MM.1S (cell line): ENCODE results near the gene CNOT2.

Experiments
- DNase-seq: peaks from one replicate; pipeline ENCODE4 v3.0.0-alpha.2; 2015
- H2AFZ ChIP-seq: fragments of 300-600 bp; sonication (generic); 2 replicates; pipeline ENCODE4 v1.6.0; 2016; ENCODE audit warnings: antibody characterized with exemption, low read length
- H3F3A ChIP-seq: fragments of 300-600 bp; sonication (generic); 2 replicates; pipeline ENCODE4 v1.6.1; 2016; ENCODE audit warnings: mild to moderate bottlenecking, antibody characterized with exemption, low read length, moderate library complexity, mixed read lengths; ENCODE audit not compliant: insufficient read depth
- H3K27ac ChIP-seq: fragments of 300-600 bp; sonication (generic); 2 replicates; pipeline ENCODE4 v1.5.1; 2016; ENCODE audit warnings: mild to moderate bottlenecking, low read length
- H3K27me3 ChIP-seq: fragments of 300-600 bp; sonication (generic); replicated peaks from 2 replicates; pipeline ENCODE4 v1.6.0; 2016; ENCODE audit warnings: low read length; ENCODE audit not compliant: insufficient read depth
- H3K36me3 ChIP-seq: fragments of 300-600 bp; sonication (generic); replicated peaks from 2 replicates; pipeline ENCODE4 v1.6.1; 2016; ENCODE audit warnings: mild to moderate bottlenecking, low read length, mixed read lengths; ENCODE audit not compliant: insufficient read depth
- H3K4me1 ChIP-seq: fragments of 300-600 bp; sonication (generic); 2 replicates; pipeline ENCODE4 v1.6.1; 2016; ENCODE audit warnings: low read length, mixed read lengths
- H3K4me2 ChIP-seq: fragments of 300-600 bp; sonication (generic); 2 replicates; pipeline ENCODE4 v1.6.0; 2016; ENCODE audit warnings: low read depth, low read length
- H3K4me3 ChIP-seq: fragments of 300-600 bp; sonication (generic); 2 replicates; pipeline ENCODE4 v1.5.1; 2016; ENCODE audit warnings: low read length, mixed read lengths
- H3K79me2 ChIP-seq: fragments of 300-600 bp; sonication (generic); 2 replicates; pipeline ENCODE4 v1.6.1; 2016; ENCODE audit warnings: mixed run types, low read length, mixed read lengths
- H3K9ac ChIP-seq: fragments of 300-600 bp; sonication (generic); 2 replicates; pipeline ENCODE4 v1.6.1; 2016; ENCODE audit warnings: low read length, mixed read lengths
- H3K9me2 ChIP-seq: fragments of 300-600 bp; sonication (generic); replicated peaks from 2 replicates; pipeline ENCODE4 v1.6.1; 2016; ENCODE audit warnings: mild to moderate bottlenecking, low read length, mixed read lengths; ENCODE audit not compliant: insufficient read depth
- H3K9me3 ChIP-seq: fragments of 300-600 bp; sonication (generic); replicated peaks from 2 replicates; pipeline ENCODE4 v1.6.1; 2016; ENCODE audit warnings: mild to moderate bottlenecking, low read length, mixed read lengths; ENCODE audit not compliant: insufficient read depth
- H4K20me1 ChIP-seq: fragments of 300-600 bp; sonication (generic); 2 replicates; pipeline ENCODE4 v1.6.1; 2016; ENCODE audit warnings: mild to moderate bottlenecking, low read length, moderate library complexity, mixed read lengths; ENCODE audit not compliant: insufficient read depth
- EZH2 ChIP-seq: fragments of 300-600 bp; sonication (generic); optimal IDR thresholded peaks from 2 replicates; pipeline ENCODE3; 2017; ENCODE audit warnings: low read depth, mild to moderate bottlenecking, antibody characterized with exemption, low read length, mixed read lengths
- EZH2phosphoT487 ChIP-seq: fragments of 300-600 bp; sonication (generic); IDR thresholded peaks from 2 replicates; pipeline ENCODE4 v1.6.1; 2018; ENCODE audit warnings: antibody characterized with exemption, low read length
- TF ChIP-seq, protein P1 (sequence below): fragments of 300-600 bp; sonication (generic); IDR thresholded peaks from 2 replicates; pipeline ENCODE4 v1.5.1; 2016; ENCODE audit warnings: antibody characterized with exemption, low read length, mixed read lengths

CNOT2 gene

DNA sequence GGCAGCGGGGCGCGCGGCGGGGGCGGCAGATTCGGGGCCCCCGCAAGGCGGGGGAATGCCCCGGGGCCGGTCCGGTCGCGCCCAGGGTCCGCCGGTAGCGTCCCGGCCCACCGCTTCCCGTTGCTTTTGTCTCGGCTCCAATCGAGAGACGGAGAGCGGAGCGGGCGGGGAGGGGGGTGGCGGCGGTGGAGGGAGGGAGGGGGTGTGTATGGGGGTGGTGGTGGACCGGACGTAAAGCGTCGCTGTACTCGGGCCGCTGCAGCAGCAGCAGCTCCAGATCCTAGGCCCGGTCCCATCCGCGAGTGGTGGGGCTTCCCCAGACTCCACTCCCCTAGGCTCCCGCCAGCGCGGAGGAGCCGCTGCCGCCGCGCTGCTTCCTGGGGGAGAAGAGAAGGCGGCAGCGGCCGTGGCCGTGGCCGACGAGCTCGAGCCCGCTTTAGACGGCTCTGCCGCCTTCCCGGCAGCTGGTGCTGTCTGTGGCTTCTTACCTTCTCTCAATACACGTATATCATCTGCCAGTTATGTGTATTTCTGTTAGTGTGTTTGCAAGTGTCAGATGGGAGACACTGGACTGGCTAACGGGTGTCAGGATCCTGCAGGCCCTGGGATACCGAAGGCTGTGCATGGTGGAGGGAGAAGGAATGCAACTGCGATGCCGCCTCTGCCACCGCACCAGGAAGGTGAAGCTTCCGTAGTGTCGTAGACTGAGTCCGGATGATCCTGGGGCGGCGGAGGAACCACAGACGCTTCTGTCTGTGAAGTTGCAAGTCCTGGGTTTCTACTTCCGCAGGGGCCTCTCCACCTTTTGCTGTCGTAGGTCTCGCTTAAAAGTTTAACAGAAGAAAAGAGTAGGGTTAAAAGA, 508 bp downstream of the CNOT2 start:
- Histone ChIP-seq H3K4me3 (peak overlapping the region; percentile 98), H3F3A (peaks cover 15% of the 10 kb centered on the region), H3K79me2 (peaks cover 89% of the 10 kb centered on the region), H3K9me3 (no peaks in the 10 kb centered on the region), H3K9ac (peak overlapping the region; percentile 95), H3K36me3 (peaks cover 7% of the 10 kb centered on the region), H3K4me2 (peak overlapping the region; percentile 83), H3K4me1 (peaks cover 37% of the 10 kb centered on the region), H4K20me1 (peaks cover 14% of the 10 kb centered on the region), H3K27me3 (no peaks in the 10 kb centered on the region), H3K9me2 (no peaks in the 10 kb centered on the region), H2AFZ (peak overlapping the region; percentile 96), H3K27ac (peak overlapping the region; percentile 95)
- peak; percentile 64 for DNase-seq
- TF ChIP-seq, protein P1, sequence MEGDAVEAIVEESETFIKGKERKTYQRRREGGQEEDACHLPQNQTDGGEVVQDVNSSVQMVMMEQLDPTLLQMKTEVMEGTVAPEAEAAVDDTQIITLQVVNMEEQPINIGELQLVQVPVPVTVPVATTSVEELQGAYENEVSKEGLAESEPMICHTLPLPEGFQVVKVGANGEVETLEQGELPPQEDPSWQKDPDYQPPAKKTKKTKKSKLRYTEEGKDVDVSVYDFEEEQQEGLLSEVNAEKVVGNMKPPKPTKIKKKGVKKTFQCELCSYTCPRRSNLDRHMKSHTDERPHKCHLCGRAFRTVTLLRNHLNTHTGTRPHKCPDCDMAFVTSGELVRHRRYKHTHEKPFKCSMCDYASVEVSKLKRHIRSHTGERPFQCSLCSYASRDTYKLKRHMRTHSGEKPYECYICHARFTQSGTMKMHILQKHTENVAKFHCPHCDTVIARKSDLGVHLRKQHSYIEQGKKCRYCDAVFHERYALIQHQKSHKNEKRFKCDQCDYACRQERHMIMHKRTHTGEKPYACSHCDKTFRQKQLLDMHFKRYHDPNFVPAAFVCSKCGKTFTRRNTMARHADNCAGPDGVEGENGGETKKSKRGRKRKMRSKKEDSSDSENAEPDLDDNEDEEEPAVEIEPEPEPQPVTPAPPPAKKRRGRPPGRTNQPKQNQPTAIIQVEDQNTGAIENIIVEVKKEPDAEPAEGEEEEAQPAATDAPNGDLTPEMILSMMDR, result no peak
- TF ChIP-seq EZH2, result no peak
- TF ChIP-seq EZH2phosphoT487, result no peak

DNA sequence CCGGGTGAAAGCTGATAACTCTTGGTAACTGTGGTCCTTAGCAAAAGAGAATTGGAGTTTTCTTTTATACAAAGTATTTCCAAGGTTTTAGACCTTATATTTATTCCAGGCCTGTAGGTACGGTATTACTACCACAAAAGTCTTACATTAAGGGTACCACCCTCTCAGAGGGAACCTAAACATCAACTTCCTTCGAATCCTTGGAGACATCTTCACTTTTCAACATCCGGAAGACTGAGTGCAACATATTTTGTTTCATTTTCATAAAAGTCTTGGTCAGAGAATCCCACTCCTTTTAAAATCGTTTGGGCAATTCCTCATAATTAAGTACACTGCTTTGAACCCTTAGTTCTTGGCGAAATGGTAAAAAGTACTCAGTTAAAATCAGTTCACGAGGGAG, 1.2 kb downstream of the CNOT2 start:
- peak; percentile 11 for DNase-seq
- H2AFZ ChIP-seq, result peak overlapping the region; percentile 67; the same call in 1 of the 2 replicates
- H3K79me2 ChIP-seq, result peaks cover 92% of the 10 kb centered on the region
- peaks cover 37% of the 10 kb centered on the region for H3K4me1 ChIP-seq
- H4K20me1 ChIP-seq, result peaks cover 15% of the 10 kb centered on the region
- H3F3A ChIP-seq, result peaks cover 15% of the 10 kb centered on the region
- peak overlapping the region; percentile 98 for H3K4me3 ChIP-seq
- peak overlapping the region; percentile 95 for H3K9ac ChIP-seq
- H3K36me3 ChIP-seq, result peaks cover 7% of the 10 kb centered on the region; the same call in 1 of the 2 replicates
- no peaks in the 10 kb centered on the region for H3K9me3 ChIP-seq
- H3K27ac ChIP-seq, result peak overlapping the region; percentile 95; the same call in 1 of the 2 replicates
- TF ChIP-seq EZH2, result no peak
- TF ChIP-seq EZH2phosphoT487, result no peak
- TF ChIP-seq, protein P1, result no peak
- no peaks in the 10 kb centered on the region for H3K9me2 ChIP-seq
- peak overlapping the region; percentile 65 for H3K4me2 ChIP-seq
- H3K27me3 ChIP-seq, result no peaks in the 10 kb centered on the region

DNA sequence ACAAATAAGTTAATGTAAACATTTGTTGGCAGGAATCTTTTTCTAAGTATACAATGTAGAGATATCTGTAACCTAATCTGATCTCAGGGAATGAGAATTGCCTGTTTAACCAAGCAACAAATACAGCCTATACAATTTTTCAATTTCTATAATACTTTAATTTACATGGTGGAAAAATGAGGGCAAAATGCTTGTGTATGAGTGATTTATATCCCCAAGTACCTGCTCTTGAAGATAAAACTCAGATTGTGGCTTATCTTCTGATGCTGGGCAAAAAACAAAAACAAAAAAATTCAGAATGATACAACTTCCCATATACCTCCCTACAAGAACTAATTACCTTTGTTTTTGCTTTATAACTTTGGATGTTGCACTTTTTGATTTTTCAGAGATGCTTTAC, 2.2 kb downstream of the CNOT2 start:
- Histone ChIP-seq H3K9ac (no peak overlapping the region), H3K4me1 (peaks cover 34% of the 10 kb centered on the region), H3K27me3 (no peaks in the 10 kb centered on the region), H3K4me2 (no peak overlapping the region), H3K9me2 (no peaks in the 10 kb centered on the region), H3F3A (peaks cover 15% of the 10 kb centered on the region), H3K79me2 (peaks cover 97% of the 10 kb centered on the region), H2AFZ (no peak overlapping the region), H3K27ac (no peak overlapping the region), H4K20me1 (peaks cover 23% of the 10 kb centered on the region), H3K4me3 (no peak overlapping the region), H3K36me3 (peaks cover 3% of the 10 kb centered on the region; the same call in 1 of the 2 replicates), H3K9me3 (no peaks in the 10 kb centered on the region)
- DNase-seq, result no peak
- no peak for TF ChIP-seq EZH2
- TF ChIP-seq EZH2phosphoT487, result no peak
- TF ChIP-seq, protein P1, result no peak
